Uterus (tissue), 2 donors: ENCODE data around the gene LRP1B.

Experiments used
- CTCF ChIP-seq, 4 experiments: fragments of 200-600 bp in 2 of 4; fragments of 450-650 bp in 2 of 4; sonication (generic) in 2 of 4; IDR thresholded peaks; one replicate each; pipeline ENCODE4 v1.5.1; 2016 to 2019; ENCODE audit warnings: antibody characterized with exemption in 4 of 4, mild to moderate bottlenecking in 2 of 4, moderate library complexity in 1 of 4
- POLR2A ChIP-seq, 2 donors: fragments of 450-650 bp; IDR thresholded peaks; one replicate each; pipeline ENCODE4 v1.6.1; 2016; ENCODE audit warnings: antibody characterized with exemption in 2 of 2, mild to moderate bottlenecking in 1 of 2, moderate library complexity in 1 of 2

GRCh38 chr2:142041996-142042395 lies 88.8 kb downstream of the LRP1B start:
- TF ChIP-seq CTCF (IDR thresholded peaks at IDR 0.05) (no peak), POLR2A (IDR thresholded peaks at IDR 0.05) (no peak)
